Heart left ventricle (tissue), 16 donors: ENCODE measurements around the gene PPP1R14B. TPM values are rescaled to one million over a fixed set of nuclear protein-coding genes. Genes with fewer than 3 reads are reported as not detected.

Experiments
- ATAC-seq, 4 donors: fragments of 200-7000 bp; cut with Tn5 transposase; one replicate each; pipeline ENCODE4 v1.9.1; 2020 to 2022; ENCODE audit warnings: moderate library complexity in 4 of 4, mild to moderate bottlenecking in 3 of 4, moderate number of reproducible peaks in 1 of 4
- DNase-seq, 5 donors: peaks; one replicate each; pipeline ENCODE4 v3.0.0-alpha.2; 2020
- H3K27ac ChIP-seq, 12 donors: fragments of 200-600 bp; sonication (generic) in 4 of 12; one replicate each; pipeline versions ENCODE4 v1.5.0 to v1.8.0; 2016 to 2022; ENCODE audit warnings: mild to moderate bottlenecking in 2 of 12
- H3K27me3 ChIP-seq, 9 donors: fragments of 200-600 bp; sonication (generic) in 2 of 9; one replicate each; pipeline versions ENCODE4 v1.5.1 to v1.8.0; 2016 to 2022; ENCODE audit warnings: mild to moderate bottlenecking in 3 of 9
- H3K36me3 ChIP-seq, 9 donors: fragments of 200-600 bp; sonication (generic) in 2 of 9; one replicate each; pipeline versions ENCODE4 v1.5.0 to v1.8.0; 2018 to 2022; ENCODE audit warnings: mild to moderate bottlenecking in 2 of 9
- H3K4me1 ChIP-seq, 12 donors: fragments of 200-600 bp; sonication (generic) in 4 of 12; one replicate each; pipeline versions ENCODE4 v1.5.0 to v1.8.0; 2016 to 2022; ENCODE audit warnings: mild to moderate bottlenecking in 3 of 12
- H3K4me3 ChIP-seq, 12 donors: fragments of 200-600 bp; sonication (generic) in 4 of 12; one replicate each; pipeline versions ENCODE4 v1.5.0 to v1.8.0; 2017 to 2022; ENCODE audit warnings: mild to moderate bottlenecking in 9 of 12, moderate library complexity in 4 of 12
- H3K9me3 ChIP-seq, 12 donors: fragments of 200-600 bp; sonication (generic) in 4 of 12; one replicate each; pipeline versions ENCODE4 v1.5.0 to v1.8.0; 2016 to 2022; ENCODE audit warnings: mild to moderate bottlenecking in 1 of 12
- CTCF ChIP-seq, 12 donors: fragments of 200-600 bp; sonication (generic) in 4 of 12; IDR thresholded peaks; one replicate each; pipeline versions ENCODE4 v1.5.0 to v1.8.0; 2018 to 2022; ENCODE audit warnings: antibody characterized with exemption in 12 of 12, mild to moderate bottlenecking in 5 of 12
- POLR2A ChIP-seq, 2 donors: fragments of 450-650 bp; IDR thresholded peaks; one replicate each; pipeline ENCODE4 v1.6.1; 2017; ENCODE audit warnings: antibody characterized with exemption in 2 of 2, mild to moderate bottlenecking in 2 of 2, moderate library complexity in 2 of 2
- WGBS, 4 donors: extraction: QIAGEN DNeasy Blood & Tissue Kit in 2 of 4; methylation state at CpG; one replicate each; pipeline versions ENCODE4 v1.1.5 to v1.1.7; 2013 to 2018; 5-methylcytosine and 5-hydroxymethylcytosine counted together
- intact Hi-C, 10 donors: fragments of 100-400 bp; cut with DNase I; formaldehyde crosslinking; loops; one replicate each; pipeline versions ENCODE4 v1.11.1 to v1.14.2; 2022
- polyA plus RNA-seq, 2 donors: library from polyadenylated mRNA; stranded (reverse); fragments of 200-250 nt; gene quantifications; one replicate each; pipeline ENCODE4 v1.2.3, GENCODE V29; 2013
- total RNA-seq, 9 donors: library from RNA; depleted of rRNA in 2 of 9; stranded (reverse); fragments of >200 nt in 2 of 9; fragmentation: NEBNext Ultra II Directional in 3 of 9; extraction: Animal tissue kit (Norgen Biotek cat#: 25700) in 3 of 9; gene quantifications; one replicate each; pipeline versions ENCODE4 v1.1.0 to v1.2.4, GENCODE V29; 2016 to 2023
- donor health status: ischemic (EF 13 %, LVEDD 7.1; RV severe dilation, severe dysfunction).
- donor health status: healthy with polysubstance abuse.
- donor health status: DM: no; HTN: yes; CAD: no.
- donor health status: DM: no; HTN: no; CAD: no.
- donor health status: ischemic (EF 25% LVEDD 6.9; RV normal size, moderate dysfunction).
- donor health status: ischemic (EF 25% LVEDD 5.7; RV mildly dilated, moderate dysfunction).
- donor health status: healthy.
- donor health status: DM: yes; HTN: yes; CAD: no.
- donor health status: ischemic (EF 35%, LVEDD 5.7; RV mildly dilated, moderate dysfunction).
- donor health status: nonischemic (EF 11% LVEDD 7.7; RV severe dilation, severe dysfunction).
- donor health status: DM: yes; HTN: yes; CAD: no.
- donor health status: PGD.
- donor health status: ischemic (EF 29% LVEDD 5.4; RV normal size, mild dysfunction).
- donor health status: nonischemic (EF 23%, LVEDD 6.1; RV moderate dilation, normal function).

Gene PPP1R14B
- total and polyA plus RNA-seq, 11 donors = 69.6 to 244 (median 108) TPM

- TF ChIP-seq POLR2A (IDR thresholded peaks at IDR 0.05) (no peak), CTCF (IDR thresholded peaks at IDR 0.05) (no peak)
- Histone ChIP-seq H3K9me3 (no peaks in the 10 kb centered on the region), H3K4me1 (peaks cover 0 to 17% (median 14%) of the 10 kb centered on the region in 12 donors), H3K27me3 (no peaks in the 10 kb centered on the region), H3K36me3 (peaks cover 0 to 87% (median 71%) of the 10 kb centered on the region in 9 donors), H3K27ac (no peak overlapping the region), H3K4me3 (no peak overlapping the region)
- ATAC-seq (no peak), DNase-seq (no peak)
- intact Hi-C loops = no loop called here
- 85 to 87% (median 86%) methylated on average over 16 to 29 of the region's 29 CpGs for WGBS, 4 donors
These were observed 16.5 kb upstream of the PPP1R14B start for GRCh38 chr11:64263021-64263946.

DNA sequence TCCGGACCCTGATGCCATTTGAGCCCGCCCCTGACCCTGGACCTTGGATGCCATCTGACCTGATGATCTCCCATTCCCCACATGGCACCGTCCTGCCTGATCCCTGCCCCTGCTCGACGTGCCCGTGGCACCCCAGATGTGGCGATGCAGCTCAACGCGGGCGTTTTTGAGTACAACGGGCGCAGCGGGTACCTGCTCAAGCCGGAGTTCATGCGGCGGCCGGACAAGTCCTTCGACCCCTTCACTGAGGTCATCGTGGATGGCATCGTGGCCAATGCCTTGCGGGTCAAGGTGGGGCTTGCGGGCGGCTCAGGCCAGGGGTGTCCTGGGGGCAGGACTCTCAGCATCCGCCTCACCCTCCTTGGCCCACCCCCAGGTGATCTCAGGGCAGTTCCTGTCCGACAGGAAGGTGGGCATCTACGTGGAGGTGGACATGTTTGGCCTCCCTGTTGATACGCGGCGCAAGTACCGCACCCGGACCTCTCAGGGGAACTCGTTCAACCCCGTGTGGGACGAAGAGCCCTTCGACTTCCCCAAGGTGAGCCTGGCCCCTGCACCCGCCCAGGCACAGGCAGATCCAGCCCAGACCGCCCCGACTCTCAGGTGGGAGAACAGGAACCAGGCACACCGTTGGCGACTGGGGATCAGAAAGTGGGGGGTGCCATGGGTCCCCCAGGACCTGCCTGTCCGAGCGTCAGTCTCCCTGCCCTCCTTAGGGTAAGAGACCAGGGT lies 15.7 kb upstream of the PPP1R14B start:
- Histone ChIP-seq H3K36me3 (peaks cover 0 to 96% (median 79%) of the 10 kb centered on the region in 9 donors), H3K9me3 (no peaks in the 10 kb centered on the region), H3K4me1 (peaks cover 0 to 9% (median 6%) of the 10 kb centered on the region in 12 donors), H3K27me3 (no peaks in the 10 kb centered on the region), H3K4me3 (no peak overlapping the region), H3K27ac (no peak overlapping the region)
- DNase-seq = peak in 1 of 5 donors; percentile 28
- ATAC-seq = no peak
- intact Hi-C loops = no loop called here
- TF ChIP-seq CTCF (IDR thresholded peaks at IDR 0.05) (no peak), POLR2A (IDR thresholded peaks at IDR 0.05) (no peak)
- WGBS, 4 donors = 94 to 96% (median 96%) methylated on average over 25 to 42 of the region's 42 CpGs

DNA sequence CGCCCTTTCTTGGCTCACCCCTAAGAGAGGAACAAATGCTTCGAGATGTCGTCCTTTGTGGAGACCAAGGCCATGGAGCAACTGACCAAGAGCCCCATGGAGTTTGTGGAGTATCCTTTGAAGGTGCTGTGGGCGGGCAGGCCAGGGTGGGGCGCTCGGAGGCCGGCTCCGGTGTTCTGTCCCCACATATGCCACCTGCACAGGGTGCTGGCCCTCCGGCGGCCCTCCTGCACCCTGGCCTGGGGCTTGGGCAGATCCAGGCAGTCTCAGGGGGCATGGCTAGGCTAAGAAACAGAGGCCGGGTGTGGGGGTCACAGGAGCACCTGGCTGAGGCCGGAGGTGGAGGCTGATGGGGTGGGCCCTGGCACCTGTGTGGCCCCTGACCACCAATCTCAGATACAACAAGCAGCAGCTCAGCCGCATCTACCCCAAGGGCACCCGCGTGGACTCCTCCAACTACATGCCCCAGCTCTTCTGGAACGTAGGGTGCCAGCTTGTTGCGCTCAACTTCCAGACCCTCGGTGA lies 14.9 kb upstream of the PPP1R14B start:
- H3K9me3 ChIP-seq = no peaks in the 10 kb centered on the region
- DNase-seq (peak in 1 of 5 donors; percentile 31), ATAC-seq (no peak)
- H3K27me3 ChIP-seq = no peaks in the 10 kb centered on the region
- intact Hi-C loops = no loop called here
- no peak overlapping the region for H3K27ac ChIP-seq
- no peak overlapping the region for H3K4me3 ChIP-seq
- peaks cover 0 to under 1% (median 0%) of the 10 kb centered on the region in 12 donors for H3K4me1 ChIP-seq
- peaks cover 0 to 99% (median 82%) of the 10 kb centered on the region in 9 donors for H3K36me3 ChIP-seq
- 87 to 92% (median 91%) methylated on average over 12 to 18 of the region's 18 CpGs for WGBS, 4 donors
- TF ChIP-seq CTCF (IDR thresholded peaks at IDR 0.05) (no peak), POLR2A (IDR thresholded peaks at IDR 0.05) (no peak)
